SK-N-SH treated with all-trans-retinoic acid at 6 μM for 48 hours (cell line): ENCODE measurements around the gene EML1.

Source experiments
- CSDC2 ChIP-seq: fragments of 250-450 bp; sonication (Bioruptor Pico); IDR thresholded peaks from 2 replicates; pipeline ENCODE4 v1.5.0; 2020; ENCODE audit warnings: mild to moderate bottlenecking, moderate library complexity
- ISL1 ChIP-seq: fragments of 250-450 bp; sonication (Bioruptor Pico); IDR thresholded peaks from 2 replicates; pipeline ENCODE4 v2.1.2; 2022; ENCODE audit warnings: mild to moderate bottlenecking, moderate library complexity
- OSR1 ChIP-seq: fragments of 250-450 bp; sonication (Bioruptor Pico); IDR thresholded peaks from 2 replicates; pipeline ENCODE4 v1.8.0; 2022; ENCODE audit warnings: moderate library complexity, mild to moderate bottlenecking, inconsistent platforms
- POU6F1 ChIP-seq: fragments of 250-450 bp; sonication (Bioruptor Pico); IDR thresholded peaks from 2 replicates; pipeline ENCODE4 v1.8.0; 2021; ENCODE audit warnings: low read depth, mild to moderate bottlenecking, moderate library complexity, borderline replicate concordance
- RARB ChIP-seq: fragments of 250-450 bp; sonication (Bioruptor Pico); IDR thresholded peaks from 2 replicates; pipeline ENCODE4 v1.8.0; 2021; ENCODE audit warnings: mild to moderate bottlenecking, moderate library complexity
- TOX ChIP-seq: fragments of 250-450 bp; sonication (Bioruptor Pico); IDR thresholded peaks from 2 replicates; pipeline ENCODE4 v1.8.0; 2021; ENCODE audit warnings: mild to moderate bottlenecking, moderate library complexity, borderline replicate concordance
- ZNF565 ChIP-seq: fragments of 450-650 bp; formaldehyde crosslinking; conservative IDR thresholded peaks from 2 replicates; pipeline ENCODE4 v1.5.0; 2020; ENCODE audit warnings: low read depth, mild to moderate bottlenecking, moderate library complexity
- ZNF70 ChIP-seq: fragments of 450-650 bp; formaldehyde crosslinking; IDR thresholded peaks from 2 replicates; pipeline ENCODE4 v1.5.0; 2020; ENCODE audit warnings: mild to moderate bottlenecking, moderate library complexity
- TF ChIP-seq, protein P1 (sequence below): fragments of 250-450 bp; sonication (Bioruptor Pico); IDR thresholded peaks from 2 replicates; pipeline ENCODE4 v1.8.0; 2020; ENCODE audit warnings: mild to moderate bottlenecking, moderate library complexity, borderline replicate concordance
- TF ChIP-seq, protein P2 (sequence below): fragments of 250-450 bp; sonication (Bioruptor Pico); IDR thresholded peaks from 2 replicates; pipeline ENCODE4 v1.5.0; 2020; ENCODE audit warnings: mild to moderate bottlenecking, moderate library complexity
- TF ChIP-seq, protein P3 (sequence below): fragments of 250-450 bp; sonication (Bioruptor Pico); IDR thresholded peaks from 2 replicates; pipeline ENCODE4 v1.5.1; 2020; ENCODE audit warnings: low read depth, mild to moderate bottlenecking, moderate library complexity

DNA sequence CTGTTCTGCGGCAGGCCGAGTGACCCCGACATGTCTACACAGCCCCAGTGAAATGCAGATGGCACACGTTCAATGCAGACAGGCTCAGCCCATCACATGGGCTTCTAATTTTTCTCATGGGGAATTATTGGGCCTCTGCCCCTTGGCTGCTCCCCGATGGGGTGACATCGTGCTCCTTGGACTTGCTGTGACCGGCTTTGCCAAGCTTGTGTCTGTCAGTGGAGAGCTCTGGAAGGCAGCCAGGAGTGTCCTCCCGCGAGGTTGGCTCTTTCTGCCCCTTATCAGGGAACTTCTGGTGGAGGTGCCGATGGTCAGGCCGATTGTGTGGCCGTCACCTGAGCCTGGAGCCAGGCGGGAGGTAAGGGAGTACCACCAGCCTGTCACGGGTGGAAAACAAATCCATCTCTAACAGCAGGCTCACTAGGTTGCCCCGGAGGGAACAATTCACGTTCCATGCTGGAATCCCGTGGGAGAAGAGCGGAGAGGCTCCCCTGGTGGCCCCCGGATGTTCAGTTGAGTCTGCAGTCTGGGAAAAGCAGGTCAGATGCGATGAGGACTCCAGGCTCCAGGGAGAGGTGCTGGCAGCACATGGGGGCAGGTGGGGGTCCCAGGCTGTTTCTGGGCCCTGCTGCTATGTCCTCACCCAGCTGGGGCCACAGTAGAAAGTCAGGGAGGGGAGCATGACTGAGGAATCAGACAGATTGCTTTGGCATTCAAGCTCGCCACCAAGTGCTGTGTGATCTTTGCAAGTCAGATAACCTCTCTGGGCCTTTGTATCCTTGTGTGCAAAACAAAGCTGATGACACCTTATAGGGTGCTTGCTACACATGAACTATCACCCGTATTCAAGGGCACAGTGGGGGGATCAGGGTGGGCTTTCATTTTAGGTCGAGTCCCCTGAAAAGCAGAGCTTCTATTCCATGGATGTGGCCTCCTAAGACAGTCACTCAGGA is 43.2 kb upstream of the EML1 start:
- no peak for TF ChIP-seq ZNF70 (CRISPR knock-in tag)
- TF ChIP-seq, protein P1, sequence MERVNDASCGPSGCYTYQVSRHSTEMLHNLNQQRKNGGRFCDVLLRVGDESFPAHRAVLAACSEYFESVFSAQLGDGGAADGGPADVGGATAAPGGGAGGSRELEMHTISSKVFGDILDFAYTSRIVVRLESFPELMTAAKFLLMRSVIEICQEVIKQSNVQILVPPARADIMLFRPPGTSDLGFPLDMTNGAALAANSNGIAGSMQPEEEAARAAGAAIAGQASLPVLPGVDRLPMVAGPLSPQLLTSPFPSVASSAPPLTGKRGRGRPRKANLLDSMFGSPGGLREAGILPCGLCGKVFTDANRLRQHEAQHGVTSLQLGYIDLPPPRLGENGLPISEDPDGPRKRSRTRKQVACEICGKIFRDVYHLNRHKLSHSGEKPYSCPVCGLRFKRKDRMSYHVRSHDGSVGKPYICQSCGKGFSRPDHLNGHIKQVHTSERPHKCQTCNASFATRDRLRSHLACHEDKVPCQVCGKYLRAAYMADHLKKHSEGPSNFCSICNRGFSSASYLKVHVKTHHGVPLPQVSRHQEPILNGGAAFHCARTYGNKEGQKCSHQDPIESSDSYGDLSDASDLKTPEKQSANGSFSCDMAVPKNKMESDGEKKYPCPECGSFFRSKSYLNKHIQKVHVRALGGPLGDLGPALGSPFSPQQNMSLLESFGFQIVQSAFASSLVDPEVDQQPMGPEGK (CRISPR knock-in tag): no peak
- TF ChIP-seq, protein P2, sequence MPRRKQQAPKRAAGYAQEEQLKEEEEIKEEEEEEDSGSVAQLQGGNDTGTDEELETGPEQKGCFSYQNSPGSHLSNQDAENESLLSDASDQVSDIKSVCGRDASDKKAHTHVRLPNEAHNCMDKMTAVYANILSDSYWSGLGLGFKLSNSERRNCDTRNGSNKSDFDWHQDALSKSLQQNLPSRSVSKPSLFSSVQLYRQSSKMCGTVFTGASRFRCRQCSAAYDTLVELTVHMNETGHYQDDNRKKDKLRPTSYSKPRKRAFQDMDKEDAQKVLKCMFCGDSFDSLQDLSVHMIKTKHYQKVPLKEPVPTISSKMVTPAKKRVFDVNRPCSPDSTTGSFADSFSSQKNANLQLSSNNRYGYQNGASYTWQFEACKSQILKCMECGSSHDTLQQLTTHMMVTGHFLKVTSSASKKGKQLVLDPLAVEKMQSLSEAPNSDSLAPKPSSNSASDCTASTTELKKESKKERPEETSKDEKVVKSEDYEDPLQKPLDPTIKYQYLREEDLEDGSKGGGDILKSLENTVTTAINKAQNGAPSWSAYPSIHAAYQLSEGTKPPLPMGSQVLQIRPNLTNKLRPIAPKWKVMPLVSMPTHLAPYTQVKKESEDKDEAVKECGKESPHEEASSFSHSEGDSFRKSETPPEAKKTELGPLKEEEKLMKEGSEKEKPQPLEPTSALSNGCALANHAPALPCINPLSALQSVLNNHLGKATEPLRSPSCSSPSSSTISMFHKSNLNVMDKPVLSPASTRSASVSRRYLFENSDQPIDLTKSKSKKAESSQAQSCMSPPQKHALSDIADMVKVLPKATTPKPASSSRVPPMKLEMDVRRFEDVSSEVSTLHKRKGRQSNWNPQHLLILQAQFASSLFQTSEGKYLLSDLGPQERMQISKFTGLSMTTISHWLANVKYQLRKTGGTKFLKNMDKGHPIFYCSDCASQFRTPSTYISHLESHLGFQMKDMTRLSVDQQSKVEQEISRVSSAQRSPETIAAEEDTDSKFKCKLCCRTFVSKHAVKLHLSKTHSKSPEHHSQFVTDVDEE (CRISPR knock-in tag): no peak
- TF ChIP-seq ISL1 (CRISPR knock-in tag): no peak
- no peak for TF ChIP-seq OSR1 (CRISPR knock-in tag)
- TF ChIP-seq ZNF565 (CRISPR knock-in tag): no peak
- no peak for TF ChIP-seq POU6F1 (CRISPR knock-in tag)
- no peak for TF ChIP-seq CSDC2
- TF ChIP-seq TOX (CRISPR knock-in tag): no peak
- TF ChIP-seq, protein P3, sequence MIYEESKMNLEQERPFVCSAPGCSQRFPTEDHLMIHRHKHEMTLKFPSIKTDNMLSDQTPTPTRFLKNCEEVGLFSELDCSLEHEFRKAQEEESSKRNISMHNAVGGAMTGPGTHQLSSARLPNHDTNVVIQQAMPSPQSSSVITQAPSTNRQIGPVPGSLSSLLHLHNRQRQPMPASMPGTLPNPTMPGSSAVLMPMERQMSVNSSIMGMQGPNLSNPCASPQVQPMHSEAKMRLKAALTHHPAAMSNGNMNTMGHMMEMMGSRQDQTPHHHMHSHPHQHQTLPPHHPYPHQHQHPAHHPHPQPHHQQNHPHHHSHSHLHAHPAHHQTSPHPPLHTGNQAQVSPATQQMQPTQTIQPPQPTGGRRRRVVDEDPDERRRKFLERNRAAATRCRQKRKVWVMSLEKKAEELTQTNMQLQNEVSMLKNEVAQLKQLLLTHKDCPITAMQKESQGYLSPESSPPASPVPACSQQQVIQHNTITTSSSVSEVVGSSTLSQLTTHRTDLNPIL (CRISPR knock-in tag): no peak
- no peak for TF ChIP-seq RARB (CRISPR knock-in tag)
